HCT116 (cell line): ENCODE results near the gene KCNQ1OT1.

Experiments used
- CEBPB ChIP-seq: IDR thresholded peaks from 2 replicates; pipeline ENCODE4 v1.6.1; 2012; ENCODE audit warnings: low read depth
- CTCF ChIP-seq, 3 experiments: fragments of 200-600 bp in 1 of 3; sonication (generic) in 1 of 3; IDR thresholded peaks in 2 of 3; conservative IDR thresholded peaks in 1 of 3; 2 replicates each; pipeline ENCODE4 v1.5.1; 2012 to 2017; ENCODE audit warnings: low read depth in 2 of 3, low read length in 2 of 3, antibody characterized with exemption in 1 of 3, borderline replicate concordance in 1 of 3, control low read depth in 1 of 3, mild to moderate bottlenecking in 1 of 3, mixed read lengths in 1 of 3, mixed run types in 1 of 3, moderate library complexity in 1 of 3; ENCODE audit not compliant: insufficient read depth in 1 of 3
- MAX ChIP-seq: IDR thresholded peaks from 2 replicates; pipeline ENCODE4 v1.6.1; 2012
- POLR2A ChIP-seq: IDR thresholded peaks from 2 replicates; pipeline ENCODE4 v1.7.0; 2011; ENCODE audit warnings: borderline replicate concordance; ENCODE audit not compliant: insufficient read depth, insufficient read length; ENCODE audit errors: extremely low read depth
- POLR2AphosphoS5 ChIP-seq: IDR thresholded peaks from 2 replicates; pipeline ENCODE4 v1.6.1; 2011; ENCODE audit warnings: mild to moderate bottlenecking, low read depth, low read length, moderate library complexity
- REST ChIP-seq: IDR thresholded peaks from 2 replicates; pipeline ENCODE4 v1.6.1; 2012; ENCODE audit warnings: low read depth
- SIN3A ChIP-seq: IDR thresholded peaks from 2 replicates; pipeline ENCODE4 v1.6.1; 2012; ENCODE audit warnings: low read depth

GRCh38 chr11:2583605-2583958, 116.2 kb downstream of the KCNQ1OT1 start:
- TF ChIP-seq SIN3A (no peak), MAX (no peak), CTCF (IDR thresholded peaks at IDR 0.05 in 2 of 3, conservative IDR thresholded peaks at IDR 0.05 in 1 of 3; ENCODE audit: borderline replicate concordance in 1 of 3, insufficient read depth in 1 of 3, low read depth in 2 of 3, low read length in 2 of 3) (no peak), POLR2A (no peak), CEBPB (no peak), POLR2AphosphoS5 (no peak), REST (no peak)
